Measurements from ENCODE around the gene SRRT.
A peak's percentile ranks its signal among the peaks of the same experiment; 100 is the strongest.

Gene SRRT

GRCh38 chr7:100882201-100882600 is 7.3 kb downstream of the SRRT start:
- no peak for DNase-seq

- DNase-seq: no peak
Observed at GRCh38 chr7:100882785-100883526, 8.1 kb downstream of the SRRT start.

- no peak for DNase-seq
Observed at GRCh38 chr7:100884736-100885439, 10.0 kb downstream of the SRRT start.

- DNase-seq: no peak
Observed at GRCh38 chr7:100885440-100886141, 10.7 kb downstream of the SRRT start.

GRCh38 chr7:100886142-100886935 is 11.4 kb downstream of the SRRT start:
- DNase-seq: no peak

GRCh38 chr7:100886936-100887515 is 12.1 kb downstream of the SRRT start:
- DNase-seq: no peak

GRCh38 chr7:100887516-100888290 is 12.8 kb downstream of the SRRT start:
- DNase-seq: peak; percentile 90

GRCh38 chr7:100888291-100888987 is 13.5 kb downstream of the SRRT start:
- peak; percentile 35 for DNase-seq

- no peak for DNase-seq
Observed at GRCh38 chr7:100888988-100889750, 14.3 kb downstream of the SRRT start, which contains the start of gene UFSP1. Gene UFSP1, minus strand, starts transcription at chr7:100889715. Its CDS starts 444 bp downstream, at chr7:100889271.

- no peak for DNase-seq
Observed at GRCh38 chr7:100890653-100891567, 16.0 kb downstream of the SRRT start.

- DNase-seq: no peak
Observed at GRCh38 chr7:100891568-100892247, 16.8 kb downstream of the SRRT start.

- DNase-seq: no peak
Observed at GRCh38 chr7:100892364-100893317, 17.7 kb downstream of the SRRT start.

GRCh38 chr7:100893318-100893895 is 18.5 kb downstream of the SRRT start:
- DNase-seq: no peak

- peak; percentile 91 for DNase-seq
Observed at GRCh38 chr7:100893910-100894721, 19.2 kb downstream of the SRRT start.

- peak; percentile 61 for DNase-seq
Observed at GRCh38 chr7:100894860-100895700, 20.2 kb downstream of the SRRT start.

Measured in hematopoietic multipotent progenitor cell treated with erythropoietin and hydrocortisone succinate and interleukin-3 and kit ligand, for 6 days (in vitro differentiated cells).